GM10847 (cell line): Measurements from ENCODE around the gene EDEM2.

Experiments used
- POLR2A ChIP-seq: IDR thresholded peaks from 2 replicates; pipeline ENCODE4 v1.6.1; 2011; ENCODE audit not compliant: insufficient read length; ENCODE audit errors: extremely low read depth

EDEM2 gene

GRCh38 chr20:35104685-35105295 is 42.3 kb downstream of the EDEM2 start:
- TF ChIP-seq POLR2A: no peak

GRCh38 chr20:35101620-35102019 is 45.5 kb downstream of the EDEM2 start:
- no peak for TF ChIP-seq POLR2A

- no peak for TF ChIP-seq POLR2A
Measured at GRCh38 chr20:35093267-35093884, 53.8 kb downstream of the EDEM2 start.

DNA sequence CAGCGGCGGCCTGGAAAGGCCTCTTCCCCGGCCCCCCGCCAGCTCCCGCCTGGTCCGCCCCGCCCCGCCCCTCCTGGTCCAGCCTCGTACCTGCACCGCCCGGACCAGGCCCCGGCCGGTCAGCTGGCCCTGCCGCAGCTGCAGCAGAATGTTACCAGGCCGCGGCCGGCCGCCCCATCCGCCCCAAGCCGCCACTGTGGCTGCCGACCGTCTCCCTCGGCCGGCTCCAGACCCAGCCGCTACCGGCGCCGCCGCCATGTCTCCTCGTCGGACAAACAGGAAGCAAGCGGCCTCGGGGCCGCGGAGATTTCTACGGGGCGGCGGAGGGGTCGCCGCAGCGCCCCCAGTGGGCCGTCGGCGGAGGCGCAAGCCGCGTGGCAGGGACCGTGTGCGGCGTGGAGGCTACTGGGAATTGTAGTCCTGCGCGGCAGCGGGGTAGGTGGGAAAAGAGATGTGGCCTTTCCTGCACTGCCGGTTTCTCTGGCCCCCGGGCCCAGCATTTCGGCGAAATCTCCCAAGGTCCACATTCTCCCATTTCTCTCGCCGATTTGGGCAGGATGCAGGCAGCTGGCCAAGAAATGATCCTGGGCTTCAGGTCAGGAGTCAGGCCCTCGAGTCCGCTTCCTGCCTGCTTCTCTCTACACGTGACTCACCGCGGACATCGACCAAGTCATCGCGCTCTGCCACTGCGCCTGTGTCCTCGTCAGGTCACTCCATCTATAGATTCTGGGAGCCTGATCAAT is 54.4 kb downstream of the EDEM2 start, which contains the start of gene TRPC4AP:
Gene TRPC4AP, minus strand, starts transcription at position 284 of the 743 bp plus-strand sequence. Its CDS starts 26 bp downstream, at position 258.
- TF ChIP-seq POLR2A: peak; percentile 79

DNA sequence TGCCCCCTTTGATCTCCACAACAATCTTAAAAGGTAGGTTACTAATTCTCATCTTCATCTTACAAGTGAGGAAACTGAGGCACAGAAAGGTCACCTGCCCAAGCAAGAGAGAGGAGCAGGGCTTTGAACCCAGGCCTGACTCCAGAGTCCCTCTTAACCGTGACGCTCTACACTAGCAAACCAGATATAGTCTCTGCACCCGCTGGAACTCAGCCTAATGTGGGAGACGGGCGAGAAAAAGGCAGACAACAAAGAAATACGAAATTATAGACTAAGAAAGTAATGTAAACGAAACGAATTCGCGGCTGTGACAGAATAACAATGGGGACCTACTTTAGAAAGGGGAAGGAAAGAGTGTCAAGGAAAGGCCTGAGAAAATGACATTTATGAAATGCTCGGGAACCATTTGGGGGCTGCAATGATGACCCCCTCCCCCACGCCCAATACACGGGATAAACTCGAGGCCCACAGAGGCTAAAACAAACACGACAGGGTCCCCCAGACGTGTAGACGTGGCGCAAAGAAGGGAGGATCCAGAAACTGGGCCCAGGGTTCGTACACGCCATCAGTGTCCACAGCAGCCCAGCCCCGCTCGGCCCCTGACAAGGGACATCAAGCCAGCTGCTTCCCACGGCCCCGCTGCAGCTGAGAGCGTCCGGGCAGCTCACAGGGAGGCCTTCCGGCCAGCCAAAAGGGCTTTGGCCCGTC is 55.2 kb downstream of the EDEM2 start:
- TF ChIP-seq POLR2A: no peak

DNA sequence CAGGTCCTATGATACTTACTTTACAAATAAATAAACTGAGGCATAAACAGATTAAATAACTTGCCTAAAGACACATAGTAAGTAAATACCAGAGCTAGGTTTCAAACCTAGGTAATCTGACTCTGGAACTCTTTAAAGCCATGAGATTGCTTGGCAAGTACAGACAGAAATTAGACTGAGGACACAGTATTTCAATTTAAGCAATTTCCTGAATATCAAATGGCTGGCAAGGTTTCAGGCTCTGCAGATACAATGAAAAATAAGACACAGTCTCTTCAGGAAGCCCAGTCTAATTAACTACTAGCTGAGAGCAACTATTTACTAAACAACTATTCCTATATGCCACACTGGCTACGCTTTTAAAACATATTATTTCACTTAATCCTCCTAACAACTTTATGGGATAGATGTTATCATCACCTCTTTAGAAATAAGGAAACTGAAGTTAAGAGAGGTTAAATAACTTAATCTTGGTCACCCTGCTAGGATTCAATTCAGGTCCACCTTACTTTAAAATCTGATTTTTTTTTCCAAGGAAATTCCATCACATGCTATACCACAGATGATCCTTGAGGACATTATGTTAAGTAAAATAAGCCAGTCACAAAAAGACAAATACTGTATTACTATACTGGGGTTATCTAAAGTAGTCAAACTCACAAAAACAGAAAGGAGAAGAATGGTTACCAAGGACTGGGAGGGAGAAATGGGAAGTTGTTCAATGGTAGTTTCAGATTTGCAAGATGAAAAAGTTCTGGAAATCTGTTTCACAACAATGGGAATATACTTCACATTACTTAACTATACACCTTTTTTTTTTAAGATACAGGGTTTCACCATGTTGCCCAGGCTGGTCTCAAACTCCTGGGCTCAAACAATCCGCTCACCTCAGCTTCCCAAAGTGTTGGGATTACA is 58.6 kb downstream of the EDEM2 start:
- no peak for TF ChIP-seq POLR2A

- no peak for TF ChIP-seq POLR2A
Measured at GRCh38 chr20:35087791-35088190, 59.3 kb downstream of the EDEM2 start.

DNA sequence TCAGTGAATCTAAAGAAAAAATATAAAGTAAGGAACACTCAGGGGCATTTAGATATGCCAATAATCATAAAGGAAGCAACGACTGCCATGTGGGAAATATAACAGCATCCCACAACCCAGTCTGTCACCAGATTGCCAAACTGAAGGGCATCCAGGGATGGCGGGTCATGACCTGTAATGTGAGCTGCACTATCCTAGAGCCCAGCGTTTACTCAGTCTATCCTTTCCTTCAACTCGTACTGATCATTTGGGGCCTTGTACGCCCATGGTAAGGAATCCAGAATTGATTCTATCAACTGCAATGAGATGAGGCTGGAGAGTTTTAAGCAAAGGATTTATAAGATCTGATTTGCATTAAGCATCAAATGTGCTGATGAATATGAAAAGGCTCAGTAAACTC is 59.8 kb downstream of the EDEM2 start:
- TF ChIP-seq POLR2A: no peak

DNA sequence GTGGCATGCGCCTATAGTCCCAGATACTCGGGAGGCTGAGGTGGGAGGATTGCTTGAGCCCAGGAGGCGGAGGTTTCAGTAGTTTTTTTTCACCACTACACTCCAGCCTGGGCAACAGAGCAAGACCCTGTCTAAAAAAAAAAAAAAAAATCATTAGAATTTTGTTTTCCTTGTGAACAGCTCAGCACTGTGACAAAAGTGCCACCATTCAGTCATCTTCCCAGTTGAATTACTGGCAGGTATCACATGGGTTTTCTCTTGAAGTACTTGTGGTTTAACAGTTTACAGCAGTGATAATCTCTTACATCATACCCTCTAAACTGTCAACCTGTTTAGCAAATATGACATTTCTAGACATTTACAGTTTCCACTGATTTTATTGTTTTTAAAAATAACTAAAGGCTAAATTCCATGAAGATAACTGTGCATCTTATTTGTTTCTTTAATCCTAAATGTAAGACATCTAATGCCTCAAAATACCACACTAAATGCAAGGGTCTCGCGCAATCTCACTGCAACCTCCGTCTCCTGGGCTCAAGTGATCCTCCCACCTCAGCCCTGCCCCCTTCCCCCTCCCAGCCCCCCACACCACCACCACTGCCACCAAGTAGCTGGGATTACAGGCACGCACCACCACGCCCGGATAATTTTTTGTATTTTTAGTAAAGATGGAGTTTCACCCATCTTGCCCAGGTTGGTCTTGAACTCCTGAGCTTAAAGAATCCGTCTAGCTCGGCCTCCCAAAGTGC is 61.5 kb downstream of the EDEM2 start:
- TF ChIP-seq POLR2A: no peak

DNA sequence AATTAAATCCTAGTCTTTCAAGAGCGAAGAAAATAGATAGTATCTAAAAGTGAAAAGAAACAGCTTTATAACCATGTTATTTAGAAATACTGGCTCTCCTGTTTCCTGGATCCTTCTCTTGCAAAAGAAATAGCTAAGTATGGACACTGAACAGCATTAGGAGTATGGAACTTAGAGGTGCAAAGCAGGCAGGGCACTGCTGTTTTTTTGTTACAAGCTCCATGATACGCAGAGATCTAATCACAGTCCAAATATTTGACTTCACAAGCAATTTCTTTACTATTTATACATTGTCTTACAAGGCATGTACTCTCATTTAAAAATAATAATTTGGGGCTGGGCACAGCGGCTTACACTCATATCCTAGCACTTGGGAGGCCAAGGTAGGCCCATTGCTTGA is 62.1 kb downstream of the EDEM2 start:
- no peak for TF ChIP-seq POLR2A

DNA sequence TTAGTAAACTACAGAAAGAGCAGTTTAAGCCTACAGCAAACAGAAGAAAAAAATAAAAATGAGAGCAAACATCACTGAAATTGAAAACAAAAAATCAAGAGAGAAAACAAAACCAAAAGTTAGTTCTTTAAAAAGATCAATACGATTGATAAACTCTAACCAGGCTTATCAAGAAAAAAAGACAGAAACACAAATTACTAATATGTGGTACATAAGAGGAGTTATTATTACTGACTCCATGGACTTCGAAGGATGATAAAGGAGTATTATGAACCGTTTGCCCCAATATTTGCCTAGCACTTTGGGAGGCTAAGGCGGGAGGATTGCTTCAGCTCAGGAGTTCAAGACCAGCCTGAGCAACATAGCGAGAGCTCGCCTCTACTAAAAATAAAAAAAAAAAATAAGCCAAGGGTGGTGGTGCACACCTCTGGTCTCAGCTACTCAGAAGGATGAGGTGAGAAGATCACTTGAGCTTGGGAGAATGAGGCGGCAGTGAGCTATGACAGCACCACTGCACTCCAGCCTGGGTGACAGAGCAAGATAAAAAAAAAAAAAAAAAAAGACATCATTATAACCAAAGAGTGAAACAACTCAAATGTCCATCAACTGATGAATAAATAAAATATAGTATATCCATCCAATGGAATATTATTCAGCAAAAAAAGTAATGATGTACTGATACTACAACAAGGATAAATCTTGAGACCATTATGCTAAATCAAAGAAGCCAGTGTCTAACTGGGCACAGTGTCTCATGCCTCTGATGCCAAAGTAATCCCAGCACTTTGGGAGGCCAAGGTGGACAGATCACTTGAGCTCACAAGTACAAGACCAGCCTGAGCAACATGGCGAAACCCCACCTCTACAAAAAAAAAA is 67.4 kb downstream of the EDEM2 start:
- TF ChIP-seq POLR2A: no peak

DNA sequence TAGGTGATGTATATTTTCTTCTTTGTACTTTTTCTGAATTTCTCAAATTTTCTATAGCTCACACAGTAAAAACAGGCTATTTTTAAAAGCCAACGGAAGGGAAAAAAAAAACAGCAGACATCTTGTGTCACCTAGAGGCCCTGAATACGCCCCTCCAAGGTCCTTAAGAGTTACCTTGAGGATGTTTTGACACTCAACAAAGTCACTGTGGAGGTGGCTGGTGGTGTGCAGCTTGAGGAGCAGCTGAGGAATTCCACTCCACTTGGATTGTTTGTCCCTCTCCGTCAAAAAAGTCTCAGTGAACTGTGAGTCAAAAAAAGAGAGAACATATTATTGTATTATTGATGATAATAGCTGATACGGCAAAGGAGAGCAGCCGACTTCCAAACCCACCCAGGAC is 69.3 kb downstream of the EDEM2 start:
- no peak for TF ChIP-seq POLR2A

DNA sequence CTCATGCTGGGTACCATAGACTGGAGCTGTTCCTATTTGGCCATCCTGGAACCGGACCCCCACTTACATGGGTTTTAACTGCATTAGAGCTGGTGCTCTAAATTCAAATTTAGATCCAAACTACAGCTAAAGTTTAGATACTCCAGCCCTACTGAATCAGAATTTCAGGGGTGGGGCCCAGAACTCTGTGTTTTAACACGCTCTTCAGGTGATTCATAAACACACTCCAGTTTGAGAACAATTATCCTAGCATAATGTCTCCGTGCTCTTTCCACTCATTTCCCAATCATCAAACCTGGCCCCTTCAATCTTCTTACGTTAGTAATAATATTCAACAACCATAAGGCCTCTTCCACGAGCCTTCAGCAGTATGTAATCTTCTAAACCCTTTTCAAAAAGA is 69.8 kb downstream of the EDEM2 start:
- TF ChIP-seq POLR2A: no peak
